ENCODE results near the gene SYPL1. TPM values are rescaled to one million over a fixed set of nuclear protein-coding genes. Genes with fewer than 3 reads are reported as not detected.

SYPL1 gene
- total RNA-seq, 1 experiment from 2014 or later: 39.2 TPM

DNA sequence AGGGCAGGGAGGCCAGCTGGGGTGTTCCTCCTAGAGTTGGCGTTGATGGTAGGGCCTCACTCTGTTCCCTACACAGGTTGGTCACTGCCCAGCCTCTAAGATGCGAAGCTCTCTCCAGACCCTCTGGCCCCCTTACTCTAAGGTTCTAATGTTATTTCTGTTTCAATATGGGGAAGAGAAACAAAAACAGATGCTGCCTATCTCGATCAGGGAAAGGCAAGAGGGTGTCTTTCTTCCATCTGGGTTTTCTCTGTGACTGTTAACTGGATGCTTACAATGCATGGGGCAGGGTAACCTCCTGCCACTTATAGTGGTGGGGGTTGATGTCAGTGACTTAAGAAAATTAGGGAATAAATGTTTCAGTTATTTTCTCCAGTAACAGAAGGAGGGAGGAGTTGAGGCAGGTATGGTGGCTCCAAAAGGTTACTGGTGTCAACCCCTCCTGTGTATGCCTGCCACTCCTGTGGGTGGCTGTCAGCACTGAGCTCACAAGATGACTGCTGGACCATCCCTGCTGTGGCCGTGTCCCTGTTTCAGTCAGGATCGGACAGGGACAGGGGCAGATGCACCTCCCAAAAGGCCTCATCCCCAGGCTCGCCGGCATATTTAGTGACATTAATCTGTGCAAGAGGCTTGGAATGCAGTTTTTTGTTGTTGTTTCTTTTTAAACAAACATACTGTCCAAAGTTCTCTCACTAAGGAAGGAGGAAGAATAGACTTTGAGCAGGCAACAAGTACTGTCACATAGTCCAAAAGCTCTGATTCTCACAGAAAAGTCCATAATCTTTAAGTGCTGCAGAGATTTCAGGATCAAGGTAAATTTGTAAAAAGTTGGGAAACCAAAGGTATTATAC is 39.6 kb upstream of the SYPL1 start:
- Histone ChIP-seq H3K9me3 (ENCODE audit: control insufficient read depth, low read depth, low read length) (no peaks in the 10 kb centered on the region), H2BK15ac (ENCODE audit: low read depth, low read length) (no peak overlapping the region), H3T11ph (ENCODE audit: low read length) (no peak overlapping the region), H3K56ac (ENCODE audit: insufficient read length, low read depth, low read length) (no peak overlapping the region), H2AK5ac (ENCODE audit: insufficient read length, low read length) (no peak overlapping the region), H3K27me3 (ENCODE audit: insufficient read depth, low read length) (no peaks in the 10 kb centered on the region), H4K91ac (ENCODE audit: insufficient read length, low read depth, low read length) (no peak overlapping the region), H4K8ac (replicated peaks; ENCODE audit: insufficient read length, low read depth, low read length) (no peak overlapping the region), H3K14ac (ENCODE audit: insufficient read depth, low read length) (no peak overlapping the region), H3K9ac (ENCODE audit: extremely low read depth, insufficient read length, low read length) (no peak overlapping the region), H3K4ac (ENCODE audit: low read depth, low read length) (no peak overlapping the region), H3K27ac (ENCODE audit: insufficient read length, low read depth, low read length) (no peak overlapping the region), H2BK5ac (ENCODE audit: insufficient read length, low read length) (no peak overlapping the region), H3K79me1 (ENCODE audit: insufficient read depth, low read depth, low read length, poor library complexity, severe bottlenecking) (no peaks in the 10 kb centered on the region), H3K4me1 (ENCODE audit: insufficient read depth, low read length) (peaks cover 2% of the 10 kb centered on the region; the same call in 1 of the 2 replicates), H2BK12ac (ENCODE audit: insufficient read length, low read depth, low read length) (no peak overlapping the region), H4K5ac (ENCODE audit: insufficient read length, low read depth, low read length) (no peak overlapping the region), H3K18ac (ENCODE audit: insufficient read length, low read depth, low read length) (no peak overlapping the region), H3K23ac (ENCODE audit: insufficient read length, low read depth, low read length) (no peak overlapping the region), H3K23me2 (ENCODE audit: insufficient read length, low read depth, low read length, poor library complexity, severe bottlenecking) (no peaks in the 10 kb centered on the region), H2BK20ac (ENCODE audit: low read depth, low read length, poor library complexity, severe bottlenecking) (no peak overlapping the region), H3K4me2 (ENCODE audit: insufficient read depth, insufficient read length, low read length) (no peak overlapping the region), H3K79me2 (ENCODE audit: insufficient read depth, low read length) (no peaks in the 10 kb centered on the region), H4K20me1 (ENCODE audit: control insufficient read depth, insufficient read depth, insufficient read length) (no peaks in the 10 kb centered on the region), H2BK120ac (ENCODE audit: low read depth, low read length, poor library complexity, severe bottlenecking) (no peak overlapping the region), H2AFZ (ENCODE audit: low read length) (no peak overlapping the region)
- no peak overlapping the region for H3K27ac Mint-ChIP-seq
- no CpG with 5 or more reads among the region's 7 CpGs for WGBS (ENCODE audit: extremely low coverage, insufficient read length, low lambda C conversion rate)
- no peak for DNase-seq
- TF ChIP-seq, protein P1, sequence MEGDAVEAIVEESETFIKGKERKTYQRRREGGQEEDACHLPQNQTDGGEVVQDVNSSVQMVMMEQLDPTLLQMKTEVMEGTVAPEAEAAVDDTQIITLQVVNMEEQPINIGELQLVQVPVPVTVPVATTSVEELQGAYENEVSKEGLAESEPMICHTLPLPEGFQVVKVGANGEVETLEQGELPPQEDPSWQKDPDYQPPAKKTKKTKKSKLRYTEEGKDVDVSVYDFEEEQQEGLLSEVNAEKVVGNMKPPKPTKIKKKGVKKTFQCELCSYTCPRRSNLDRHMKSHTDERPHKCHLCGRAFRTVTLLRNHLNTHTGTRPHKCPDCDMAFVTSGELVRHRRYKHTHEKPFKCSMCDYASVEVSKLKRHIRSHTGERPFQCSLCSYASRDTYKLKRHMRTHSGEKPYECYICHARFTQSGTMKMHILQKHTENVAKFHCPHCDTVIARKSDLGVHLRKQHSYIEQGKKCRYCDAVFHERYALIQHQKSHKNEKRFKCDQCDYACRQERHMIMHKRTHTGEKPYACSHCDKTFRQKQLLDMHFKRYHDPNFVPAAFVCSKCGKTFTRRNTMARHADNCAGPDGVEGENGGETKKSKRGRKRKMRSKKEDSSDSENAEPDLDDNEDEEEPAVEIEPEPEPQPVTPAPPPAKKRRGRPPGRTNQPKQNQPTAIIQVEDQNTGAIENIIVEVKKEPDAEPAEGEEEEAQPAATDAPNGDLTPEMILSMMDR (conservative IDR thresholded peaks at IDR 0.05): no peak
- H3K4me3 Mint-ChIP-seq: no peak overlapping the region
- no peaks in the 10 kb centered on the region for H3K9me3 Mint-ChIP-seq
- no peaks in the 10 kb centered on the region for H3K36me3 Mint-ChIP-seq (ENCODE audit: insufficient read depth in 1 of 3, low read depth in 3 of 3)
- peaks cover 3 to 4% of the 10 kb centered on the region in 2 experiments for H3K4me1 Mint-ChIP-seq
- H3K27me3 Mint-ChIP-seq (ENCODE audit: low read depth): no peaks in the 10 kb centered on the region; the same call in none of the 2 replicates

Measured in H9 (cell line).